Astrocyte (in vitro differentiated cells and primary cell): ENCODE results near the gene L3MBTL4.

Experiments used
- EZH2 ChIP-seq: IDR thresholded peaks from 2 replicates; pipeline ENCODE4 v1.6.1; 2012; ENCODE audit warnings: mild to moderate bottlenecking, low read length, inconsistent platforms; ENCODE audit not compliant: insufficient read depth
- TF ChIP-seq, protein P1 (sequence below): IDR thresholded peaks from 2 replicates; pipeline ENCODE4 v1.5.1; 2011; ENCODE audit warnings: low read depth, mild to moderate bottlenecking, inconsistent platforms, low read length, moderate library complexity; ENCODE audit not compliant: insufficient read depth

- TF ChIP-seq, protein P1, sequence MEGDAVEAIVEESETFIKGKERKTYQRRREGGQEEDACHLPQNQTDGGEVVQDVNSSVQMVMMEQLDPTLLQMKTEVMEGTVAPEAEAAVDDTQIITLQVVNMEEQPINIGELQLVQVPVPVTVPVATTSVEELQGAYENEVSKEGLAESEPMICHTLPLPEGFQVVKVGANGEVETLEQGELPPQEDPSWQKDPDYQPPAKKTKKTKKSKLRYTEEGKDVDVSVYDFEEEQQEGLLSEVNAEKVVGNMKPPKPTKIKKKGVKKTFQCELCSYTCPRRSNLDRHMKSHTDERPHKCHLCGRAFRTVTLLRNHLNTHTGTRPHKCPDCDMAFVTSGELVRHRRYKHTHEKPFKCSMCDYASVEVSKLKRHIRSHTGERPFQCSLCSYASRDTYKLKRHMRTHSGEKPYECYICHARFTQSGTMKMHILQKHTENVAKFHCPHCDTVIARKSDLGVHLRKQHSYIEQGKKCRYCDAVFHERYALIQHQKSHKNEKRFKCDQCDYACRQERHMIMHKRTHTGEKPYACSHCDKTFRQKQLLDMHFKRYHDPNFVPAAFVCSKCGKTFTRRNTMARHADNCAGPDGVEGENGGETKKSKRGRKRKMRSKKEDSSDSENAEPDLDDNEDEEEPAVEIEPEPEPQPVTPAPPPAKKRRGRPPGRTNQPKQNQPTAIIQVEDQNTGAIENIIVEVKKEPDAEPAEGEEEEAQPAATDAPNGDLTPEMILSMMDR: no peak
- TF ChIP-seq EZH2: no peak
Observed at GRCh38 chr18:6106091-6106685, 308.5 kb downstream of the L3MBTL4 start.
